Kidney (tissue), 14 donors: ENCODE results near the gene KIF24. TPM values are rescaled to one million over a fixed set of nuclear protein-coding genes. Genes with fewer than 3 reads are reported as not detected.
"Not testable (repeated sequence)": the region's sequence is repeated elsewhere in the genome, so short reads cannot be mapped to it uniquely, and the experiment has no call there.

Source experiments
- DNase-seq, 5 donors: peaks; one replicate each; pipeline ENCODE4 v3.0.0-alpha.2; 2013 to 2020
- FAIRE-seq: peaks from 2 replicates; lab custom pipeline; 2012; peaks lifted over from hg19 to GRCh38; lab: Jason Lieb, UNC
- H3K27ac ChIP-seq, 2 donors: one replicate each; pipeline ENCODE4 v1.7.0; 2013; ENCODE audit warnings: low read depth in 2 of 2, low read length in 2 of 2, inconsistent platforms in 1 of 2
- H3K27me3 ChIP-seq: one replicate; pipeline ENCODE4 v1.7.1; 2013; ENCODE audit warnings: low read length, inconsistent platforms; ENCODE audit not compliant: control insufficient read depth, insufficient read depth
- H3K36me3 ChIP-seq, 3 donors: one replicate each; pipeline versions ENCODE4 v1.7.0 to v1.7.1; 2013; ENCODE audit warnings: low read length in 3 of 3, control low read depth in 1 of 3, inconsistent platforms in 1 of 3; ENCODE audit not compliant: insufficient read depth in 3 of 3, control insufficient read depth in 2 of 3
- H3K4me1 ChIP-seq, 3 donors: one replicate each; pipeline versions ENCODE4 v1.7.0 to v1.7.1; 2013; ENCODE audit warnings: low read length in 3 of 3, inconsistent platforms in 1 of 3, low read depth in 1 of 3; ENCODE audit not compliant: control insufficient read depth in 2 of 3, insufficient read depth in 2 of 3
- H3K4me3 ChIP-seq, 3 donors: one replicate each; pipeline versions ENCODE4 v1.7.0 to v1.8.1; 2013; ENCODE audit warnings: low read length in 3 of 3, control low read depth in 1 of 3, inconsistent platforms in 1 of 3
- H3K9ac ChIP-seq, 3 donors: one replicate each; pipeline versions ENCODE4 v1.7.0 to v1.7.1; 2013; ENCODE audit warnings: low read length in 3 of 3, control low read depth in 1 of 3, inconsistent platforms in 1 of 3
- H3K9me3 ChIP-seq, 3 donors: one replicate each; pipeline versions ENCODE4 v1.7.0 to v1.7.1; 2013; ENCODE audit warnings: low read length in 3 of 3, control low read depth in 1 of 3, inconsistent platforms in 1 of 3; ENCODE audit not compliant: control insufficient read depth in 2 of 3, insufficient read depth in 1 of 3
- intact Hi-C: fragments of 100-400 bp; cut with DNase I; formaldehyde crosslinking; loops from one replicate; pipeline ENCODE4 v1.11.1; 2022
- polyA plus RNA-seq: library from polyadenylated mRNA; stranded (reverse); fragments of 350-450 nt; fragmentation: Illumina TruSeq; extraction: RNeasy Lipid Tissue Mini Kit (QIAGEN cat#74804); gene quantifications from one replicate; pipeline ENCODE4 v1.2.3, GENCODE V29; 2014; ENCODE audit warnings: low read depth, low replicate concordance; ENCODE audit not compliant: insufficient read depth
- total RNA-seq: library from RNA; stranded (reverse); fragmentation: NEBNext Ultra II Directional; extraction: Animal tissue kit (Norgen Biotek cat#: 25700); gene quantifications from one replicate; pipeline ENCODE4 v1.2.1, GENCODE V29; 2021
- TF ChIP-seq, protein P1 (sequence below): IDR thresholded peaks from 3 replicates; pipeline ENCODE4 v1.5.1; 2012; ENCODE audit warnings: mild to moderate bottlenecking, moderate library complexity, borderline replicate concordance; ENCODE audit not compliant: insufficient read depth; ENCODE audit errors: extremely low read depth
- donor health status: control.
- donor health status: control.
- donor health status: control.
- donor health status: control.
- donor health status: control.
- donor health status: DM: yes; HTN: yes; CAD: no.
- donor health status: Normal renal cell carcinoma (clear cell type).

KIF24 gene
- total and polyA plus RNA-seq, 2 donors from 2014 or later = 0.58 to 2.8 TPM

DNA sequence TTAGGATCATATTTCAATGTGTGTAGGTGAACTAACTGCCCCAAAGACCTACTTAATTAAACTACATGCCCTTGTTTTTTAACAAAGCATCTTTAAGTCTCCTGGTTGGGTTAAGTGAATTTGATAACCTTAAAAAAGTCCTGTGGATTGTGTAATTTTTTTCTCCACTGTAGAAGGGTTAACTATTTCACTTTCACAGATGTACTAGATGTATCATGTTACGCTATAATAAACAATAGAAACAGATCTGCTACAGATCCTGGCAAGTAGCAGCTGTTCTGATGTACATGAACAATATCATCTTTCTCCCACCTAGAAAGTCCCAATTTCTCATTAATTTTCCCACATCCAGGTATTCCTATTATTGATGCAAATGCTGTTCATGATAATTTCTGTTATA, 18.9 kb downstream of the KIF24 start:
- FAIRE-seq = no peak
- intact Hi-C loops = no loop called here

DNA sequence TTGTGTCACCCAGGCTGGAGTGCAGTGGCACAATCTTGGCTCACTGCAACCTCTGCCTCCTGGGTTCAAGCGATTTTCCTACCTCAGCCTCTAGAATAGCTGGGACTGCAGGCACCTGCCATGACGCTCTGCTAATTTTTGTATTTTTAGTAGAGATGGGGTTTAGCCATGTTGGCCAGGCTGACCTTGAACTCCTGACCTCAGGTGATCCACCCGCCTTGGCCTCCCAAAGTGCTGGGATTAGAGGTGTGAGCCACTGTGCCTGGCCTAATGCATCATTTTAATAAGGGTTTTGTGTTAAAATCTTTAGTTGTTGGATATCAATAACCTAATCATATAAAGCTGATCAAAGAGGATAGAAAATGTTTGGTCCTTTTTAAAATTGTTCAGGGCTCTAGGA, 20.8 kb downstream of the KIF24 start:
- H3K4me1 ChIP-seq, H3K27ac ChIP-seq, H3K4me3 ChIP-seq, intact Hi-C loops, FAIRE-seq, DNase-seq, H3K36me3 ChIP-seq, H3K9me3 ChIP-seq, H3K9ac ChIP-seq, H3K27me3 ChIP-seq: not testable (repeated sequence)

More for the DNA sequence above, 18.9 kb downstream of the KIF24 start:
- peak in 2 of 5 donors; percentile 9 to 22 for DNase-seq
- Histone ChIP-seq H3K4me3 (no peak overlapping the region), H3K4me1 (no peaks in the 10 kb centered on the region), H3K36me3 (no peaks in the 10 kb centered on the region), H3K27me3 (no peaks in the 10 kb centered on the region), H3K9me3 (no peaks in the 10 kb centered on the region), H3K9ac (no peak overlapping the region), H3K27ac (no peak overlapping the region)
- TF ChIP-seq, protein P1, sequence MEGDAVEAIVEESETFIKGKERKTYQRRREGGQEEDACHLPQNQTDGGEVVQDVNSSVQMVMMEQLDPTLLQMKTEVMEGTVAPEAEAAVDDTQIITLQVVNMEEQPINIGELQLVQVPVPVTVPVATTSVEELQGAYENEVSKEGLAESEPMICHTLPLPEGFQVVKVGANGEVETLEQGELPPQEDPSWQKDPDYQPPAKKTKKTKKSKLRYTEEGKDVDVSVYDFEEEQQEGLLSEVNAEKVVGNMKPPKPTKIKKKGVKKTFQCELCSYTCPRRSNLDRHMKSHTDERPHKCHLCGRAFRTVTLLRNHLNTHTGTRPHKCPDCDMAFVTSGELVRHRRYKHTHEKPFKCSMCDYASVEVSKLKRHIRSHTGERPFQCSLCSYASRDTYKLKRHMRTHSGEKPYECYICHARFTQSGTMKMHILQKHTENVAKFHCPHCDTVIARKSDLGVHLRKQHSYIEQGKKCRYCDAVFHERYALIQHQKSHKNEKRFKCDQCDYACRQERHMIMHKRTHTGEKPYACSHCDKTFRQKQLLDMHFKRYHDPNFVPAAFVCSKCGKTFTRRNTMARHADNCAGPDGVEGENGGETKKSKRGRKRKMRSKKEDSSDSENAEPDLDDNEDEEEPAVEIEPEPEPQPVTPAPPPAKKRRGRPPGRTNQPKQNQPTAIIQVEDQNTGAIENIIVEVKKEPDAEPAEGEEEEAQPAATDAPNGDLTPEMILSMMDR = no peak

GRCh38 chr9:34301064-34301463, 28.0 kb downstream of the KIF24 start:
- H3K36me3 ChIP-seq, DNase-seq, H3K27ac ChIP-seq, H3K9ac ChIP-seq, H3K4me3 ChIP-seq, FAIRE-seq, H3K9me3 ChIP-seq, H3K27me3 ChIP-seq, H3K4me1 ChIP-seq, intact Hi-C loops: not testable (repeated sequence)

GRCh38 chr9:34292552-34292951, 36.5 kb downstream of the KIF24 start:
- H3K4me1 ChIP-seq = no peaks in the 10 kb centered on the region
- intact Hi-C loops = no loop called here
- FAIRE-seq = no peak
- peak in 1 of 5 donors; percentile 36 for DNase-seq
- H3K27ac ChIP-seq = no peak overlapping the region
- TF ChIP-seq, protein P1 = no peak
- H3K4me3 ChIP-seq = no peak overlapping the region
- H3K36me3 ChIP-seq = no peaks in the 10 kb centered on the region
- no peak overlapping the region for H3K9ac ChIP-seq
- H3K27me3 ChIP-seq = no peaks in the 10 kb centered on the region
- H3K9me3 ChIP-seq = no peaks in the 10 kb centered on the region
